GM12801 (cell line): ENCODE results near the gene THBS1.

Source experiments
- CTCF ChIP-seq: IDR thresholded peaks from one replicate; pipeline ENCODE4 v1.5.1; 2011; ENCODE audit warnings: control low read depth; ENCODE audit not compliant: insufficient read length; ENCODE audit errors: extremely low read depth

THBS1 gene

GRCh38 chr15:39594446-39595337 lies 13.8 kb downstream of the THBS1 start:
- TF ChIP-seq CTCF, result no peak

- TF ChIP-seq CTCF, result no peak
These were observed 14.7 kb downstream of the THBS1 start for GRCh38 chr15:39595338-39596221.

GRCh38 chr15:39596358-39597051 lies 15.6 kb downstream of the THBS1 start:
- no peak for TF ChIP-seq CTCF

GRCh38 chr15:39597336-39597735 lies 16.5 kb downstream of the THBS1 start:
- TF ChIP-seq CTCF, result no peak

- no peak for TF ChIP-seq CTCF
These were observed 16.9 kb downstream of the THBS1 start for GRCh38 chr15:39597751-39598185.

GRCh38 chr15:39598186-39598850 lies 17.4 kb downstream of the THBS1 start:
- TF ChIP-seq CTCF, result no peak
